ENCODE results near the gene PHACTR1.

GRCh38 chr6:13116155-13116554 lies 399.6 kb downstream of the PHACTR1 start:
- TF ChIP-seq CTCF (IDR thresholded peaks at IDR 0.05) = no peak
- no peak for TF ChIP-seq POLR2A (IDR thresholded peaks at IDR 0.05)
- no peak for TF ChIP-seq POLR2AphosphoS5 (IDR thresholded peaks at IDR 0.05)

Data from stomach (tissue), 4 donors.